HG02678 (cell line): Measurements from ENCODE around the gene MCCD1.
"Not testable (repeated sequence)": the region's sequence is repeated elsewhere in the genome, so short reads cannot be mapped to it uniquely, and the experiment has no call there.

Experiments
- ATAC-seq: cut with Tn5 transposase; IDR thresholded peaks from one replicate; pipeline ENCODE4 v1.9.1; 2021; ENCODE audit warnings: mild to moderate bottlenecking, moderate library complexity; ENCODE audit not compliant: unreplicated experiment

The MCCD1 gene, protein sequence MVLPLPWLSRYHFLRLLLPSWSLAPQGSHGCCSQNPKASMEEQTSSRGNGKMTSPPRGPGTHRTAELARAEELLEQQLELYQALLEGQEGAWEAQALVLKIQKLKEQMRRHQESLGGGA

DNA sequence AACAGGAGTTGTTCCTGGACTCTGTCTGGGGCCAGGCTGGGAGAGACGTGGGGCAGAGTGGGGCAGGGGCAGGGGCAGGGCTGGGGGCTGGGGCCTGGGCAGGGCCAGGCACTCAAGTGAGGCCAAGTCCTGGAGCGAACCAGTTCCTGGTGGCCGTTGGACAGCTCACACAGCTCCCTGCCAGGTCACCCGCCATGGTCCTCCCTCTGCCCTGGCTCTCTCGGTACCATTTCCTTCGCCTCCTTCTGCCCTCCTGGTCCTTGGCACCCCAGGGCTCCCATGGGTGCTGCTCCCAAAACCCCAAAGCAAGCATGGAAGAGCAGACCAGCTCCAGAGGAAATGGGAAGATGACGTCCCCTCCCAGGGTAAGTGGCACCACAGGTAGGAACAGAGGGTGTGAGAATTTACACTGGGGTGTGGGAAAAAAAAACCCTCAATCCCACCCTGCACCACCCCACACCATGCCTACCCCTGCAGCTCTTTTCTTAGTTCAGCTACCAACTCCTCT, at the start of gene MCCD1:
TSS of gene MCCD1 (plus strand) at position 142 of the 508 bp plus-strand sequence. CDS start at position 195, 53 bp downstream.
- ATAC-seq: no peak

DNA sequence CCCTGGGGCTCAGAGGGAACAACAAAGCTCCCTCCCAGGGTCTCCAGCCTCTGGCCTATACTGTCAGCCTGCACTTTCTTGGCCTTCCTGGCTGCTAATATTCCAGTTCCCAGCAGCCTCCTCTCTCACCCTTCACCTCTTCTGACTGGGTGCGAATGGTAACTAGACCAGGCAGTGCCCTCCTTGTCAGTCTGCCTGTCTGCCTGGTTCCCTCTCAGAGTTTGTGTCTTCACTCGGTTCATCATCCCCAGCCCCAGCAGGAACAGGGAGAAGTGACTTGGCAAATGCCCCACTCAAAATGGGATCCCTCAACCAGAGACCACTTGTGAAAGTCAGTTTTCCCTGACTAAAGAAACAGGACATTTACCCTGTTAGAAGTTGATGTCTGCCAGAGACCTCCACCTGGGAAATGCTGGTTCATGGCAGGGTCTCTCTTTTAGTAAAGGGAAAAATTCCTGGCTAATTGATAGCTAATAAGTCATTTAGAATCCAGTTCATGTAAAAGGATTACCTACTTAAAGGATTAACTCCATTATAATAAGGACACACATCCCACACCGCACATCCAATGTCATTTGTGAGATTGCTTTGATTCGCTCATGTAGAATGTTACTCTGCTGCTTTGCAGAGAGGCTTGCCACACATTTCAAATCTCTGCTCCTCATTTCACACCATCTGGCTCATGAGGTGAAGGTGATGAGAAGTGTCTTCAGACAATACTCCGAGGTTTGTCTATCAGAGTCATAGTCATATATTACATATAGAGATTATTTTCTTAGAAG, 49.4 kb upstream of the MCCD1 start:
- ATAC-seq: no peak

DNA sequence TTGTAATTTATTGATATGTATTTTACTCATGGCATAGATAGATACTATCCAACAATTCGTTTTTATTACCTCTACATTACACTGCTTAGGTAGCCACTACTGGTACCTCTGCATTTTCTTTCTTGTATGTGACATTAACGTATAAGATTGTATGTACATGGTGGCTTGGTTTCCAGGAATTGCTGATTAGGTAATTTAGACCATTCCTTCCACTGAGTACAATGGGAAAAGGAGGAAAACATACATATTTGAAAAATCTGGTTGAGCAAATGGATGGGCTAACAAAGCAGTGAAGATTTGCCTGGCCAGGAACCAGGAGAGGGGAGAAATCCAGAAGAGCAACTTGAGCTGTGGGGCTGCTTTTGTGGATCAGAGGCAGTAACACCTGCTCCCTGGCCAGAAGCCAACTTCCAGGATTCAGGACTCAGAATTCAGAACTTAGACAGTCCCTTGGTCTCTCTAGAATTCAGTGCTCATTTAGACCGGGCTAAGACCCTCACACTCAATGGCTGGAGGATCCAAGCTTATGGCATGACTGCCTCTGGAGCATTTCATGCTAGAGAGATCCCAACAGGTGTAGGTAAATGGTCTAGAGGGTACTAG, 48.7 kb upstream of the MCCD1 start:
- no peak for ATAC-seq

DNA sequence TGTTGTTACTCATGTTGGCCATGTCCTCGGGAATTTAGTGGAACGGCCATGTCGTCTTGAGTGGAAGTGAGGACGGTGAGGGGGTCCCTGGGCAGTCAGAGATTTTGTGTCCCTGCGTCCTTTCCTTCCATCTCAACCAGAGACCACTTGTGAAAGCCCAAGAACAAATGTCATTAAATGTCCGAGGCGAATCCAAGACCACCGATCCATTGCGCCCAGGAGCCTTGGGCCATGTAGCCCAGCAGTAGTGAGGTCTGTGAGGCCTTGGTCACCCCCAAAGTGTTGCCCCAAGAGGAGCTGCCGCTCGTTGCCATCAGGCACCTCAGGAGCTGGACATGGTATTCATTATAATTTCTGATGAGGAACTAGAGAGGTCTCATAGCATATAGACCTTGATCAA, 48.2 kb upstream of the MCCD1 start:
- ATAC-seq: no peak

DNA sequence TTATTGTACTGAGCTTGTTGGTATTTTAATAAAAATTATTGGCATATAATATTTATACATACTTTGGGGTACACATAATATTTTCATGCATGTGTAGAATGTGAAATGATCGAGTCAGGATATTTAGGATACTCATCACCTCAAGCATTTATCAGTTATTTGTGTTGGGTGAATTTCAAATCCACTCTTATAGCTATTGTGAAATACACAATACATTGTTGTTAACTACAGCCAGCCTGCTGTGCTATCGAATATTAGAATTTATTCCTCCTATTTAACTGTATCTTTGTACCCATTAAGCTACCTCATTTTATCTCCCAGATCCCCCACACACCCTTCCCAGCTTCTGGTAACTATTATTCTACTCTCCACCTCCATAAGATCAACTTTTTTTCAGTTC, 45.4 kb upstream of the MCCD1 start:
- no peak for ATAC-seq

DNA sequence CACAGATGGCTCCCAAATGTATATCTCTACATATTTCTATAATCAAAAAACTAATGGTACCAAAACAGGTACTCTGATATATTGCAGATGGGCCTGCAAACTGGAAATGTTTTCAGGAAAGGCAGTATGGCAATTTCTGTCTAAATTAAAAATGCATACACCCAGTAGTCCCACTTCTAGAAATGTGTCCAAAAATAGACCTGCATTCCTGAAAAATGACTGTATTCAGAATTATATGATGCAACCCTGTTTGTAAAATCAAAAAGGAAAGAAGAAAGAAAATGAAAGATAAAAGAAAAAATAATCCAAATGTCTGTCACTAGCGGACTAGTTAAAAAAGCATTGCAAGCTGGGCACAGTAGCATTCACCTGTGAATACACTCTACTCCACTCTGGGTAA, 43.7 kb upstream of the MCCD1 start:
- no peak for ATAC-seq

DNA sequence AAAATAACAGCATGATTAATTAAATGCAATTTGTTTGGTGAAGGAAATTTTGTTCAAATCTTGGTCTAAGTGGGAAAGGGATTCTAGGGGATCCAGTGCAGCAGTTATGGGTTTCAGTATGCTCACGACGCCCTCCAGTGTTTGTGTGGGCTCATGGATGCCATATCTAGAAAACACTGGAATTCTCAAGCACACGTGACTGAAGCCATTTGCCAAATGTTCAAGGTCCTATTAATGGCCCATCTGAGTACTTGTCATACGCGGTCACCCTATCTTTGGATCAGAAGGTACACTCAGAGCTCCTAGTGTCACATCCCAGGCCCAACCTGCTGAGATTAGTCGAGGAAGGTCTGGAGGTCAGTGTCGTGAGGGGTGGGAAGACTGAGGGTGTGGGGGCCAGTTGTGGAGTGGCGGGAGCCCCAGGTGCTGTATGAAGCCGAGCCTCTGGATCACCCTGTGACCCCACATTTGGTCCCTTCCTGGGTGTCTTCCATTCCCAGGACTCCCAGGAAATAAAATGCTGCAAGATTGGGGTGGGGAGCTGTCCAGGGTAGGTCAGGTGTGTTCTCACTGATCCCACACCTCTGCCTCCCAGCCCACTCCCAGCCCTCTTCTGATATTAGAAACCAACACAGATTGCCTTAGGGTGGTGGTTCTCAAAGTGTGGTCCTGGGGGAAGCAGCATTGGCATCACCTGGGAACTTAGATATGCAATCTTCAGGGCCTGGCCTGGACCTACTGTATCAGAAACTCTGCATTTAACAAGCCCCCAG, 42.5 kb upstream of the MCCD1 start:
- ATAC-seq: not testable (repeated sequence)

DNA sequence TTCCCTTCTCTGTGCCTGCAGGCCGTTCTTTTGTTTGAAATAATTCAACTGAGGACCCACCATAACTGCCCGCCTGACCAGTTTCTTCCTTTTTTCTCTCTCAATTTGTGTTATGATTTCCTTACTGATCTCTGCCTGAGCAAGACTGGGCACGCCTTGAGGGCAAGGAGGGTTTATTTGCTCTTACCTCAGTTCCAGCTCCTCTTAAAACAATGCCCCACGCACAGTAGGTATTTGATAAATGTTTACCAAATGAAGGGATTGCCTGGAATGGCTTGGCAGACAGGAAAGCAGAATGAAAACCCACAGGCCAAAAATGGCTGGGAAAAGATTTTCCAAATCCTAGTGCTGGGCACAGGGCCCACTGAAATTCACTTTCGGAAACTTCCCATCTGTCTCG, 41.1 kb upstream of the MCCD1 start:
- not testable (repeated sequence) for ATAC-seq

DNA sequence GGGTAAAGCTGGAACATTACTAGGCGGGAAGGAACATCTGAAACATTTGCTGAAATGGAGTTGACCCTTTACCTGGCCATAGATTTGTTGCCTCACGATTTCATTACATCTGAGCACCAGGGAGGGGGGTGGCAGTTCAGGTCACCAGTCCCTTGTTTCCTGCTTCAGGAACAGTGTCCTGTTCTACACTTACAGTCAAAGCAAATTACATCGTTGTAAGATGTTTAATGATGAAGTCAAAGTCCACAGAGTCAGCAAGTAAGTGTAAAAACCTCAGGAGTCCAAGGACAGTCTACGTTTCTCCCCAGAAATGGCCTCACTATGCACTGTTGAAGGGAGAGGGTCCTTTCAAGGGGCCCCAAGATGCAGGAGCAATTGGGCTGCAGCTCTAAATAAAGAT, 39.7 kb upstream of the MCCD1 start:
- ATAC-seq: no peak

DNA sequence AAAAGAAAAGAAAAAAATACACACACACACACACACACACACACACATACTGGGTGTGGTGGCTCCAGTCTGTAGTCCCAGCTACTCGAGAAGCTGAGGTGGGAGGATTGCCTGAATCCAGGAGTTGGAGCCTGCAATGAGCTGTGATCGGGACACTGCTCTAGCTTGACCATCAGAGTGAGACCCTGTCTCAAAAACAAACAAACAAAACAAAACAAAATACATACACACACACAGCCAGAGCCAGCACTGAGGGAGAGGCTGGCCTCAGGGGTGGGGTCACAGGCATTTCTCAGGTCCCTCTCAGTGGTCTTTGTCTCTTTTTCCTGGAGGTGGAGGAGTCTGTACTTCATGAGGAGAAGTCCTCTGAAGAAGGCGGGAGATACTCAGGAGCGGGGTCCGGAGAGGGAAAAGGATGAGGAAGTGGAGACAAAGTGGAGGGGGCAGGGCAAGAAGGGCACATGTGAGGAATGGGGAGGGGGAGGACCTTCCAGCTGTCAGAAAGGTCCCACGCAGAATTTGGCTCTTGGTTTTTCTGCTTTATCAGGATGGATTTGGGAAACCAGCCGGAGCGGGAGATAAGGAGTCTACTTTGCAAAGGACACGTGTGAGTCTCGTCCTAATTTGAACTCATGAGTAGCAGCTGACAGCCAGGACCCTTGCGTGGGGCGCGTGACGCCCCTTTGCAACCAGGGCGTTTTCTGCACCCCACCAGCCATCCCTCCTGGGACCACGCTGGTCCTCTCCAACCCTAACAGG, 38.5 kb upstream of the MCCD1 start:
- no peak for ATAC-seq

DNA sequence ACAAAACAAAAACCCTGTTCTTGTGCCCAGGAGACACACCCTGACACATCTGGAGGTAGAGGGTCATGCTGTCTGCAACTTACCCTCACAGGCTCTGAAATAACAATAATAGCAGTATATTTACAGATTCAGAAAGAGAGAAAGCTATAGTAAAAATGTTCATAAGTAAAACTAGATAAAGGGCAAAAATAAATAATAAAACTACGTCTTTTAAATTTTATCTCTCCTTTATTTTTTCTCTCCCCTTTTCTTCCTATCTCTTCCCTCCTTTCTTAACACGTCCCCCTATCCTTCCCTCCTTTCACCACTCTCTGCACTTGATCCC, 35.2 kb upstream of the MCCD1 start:
- not testable (repeated sequence) for ATAC-seq

DNA sequence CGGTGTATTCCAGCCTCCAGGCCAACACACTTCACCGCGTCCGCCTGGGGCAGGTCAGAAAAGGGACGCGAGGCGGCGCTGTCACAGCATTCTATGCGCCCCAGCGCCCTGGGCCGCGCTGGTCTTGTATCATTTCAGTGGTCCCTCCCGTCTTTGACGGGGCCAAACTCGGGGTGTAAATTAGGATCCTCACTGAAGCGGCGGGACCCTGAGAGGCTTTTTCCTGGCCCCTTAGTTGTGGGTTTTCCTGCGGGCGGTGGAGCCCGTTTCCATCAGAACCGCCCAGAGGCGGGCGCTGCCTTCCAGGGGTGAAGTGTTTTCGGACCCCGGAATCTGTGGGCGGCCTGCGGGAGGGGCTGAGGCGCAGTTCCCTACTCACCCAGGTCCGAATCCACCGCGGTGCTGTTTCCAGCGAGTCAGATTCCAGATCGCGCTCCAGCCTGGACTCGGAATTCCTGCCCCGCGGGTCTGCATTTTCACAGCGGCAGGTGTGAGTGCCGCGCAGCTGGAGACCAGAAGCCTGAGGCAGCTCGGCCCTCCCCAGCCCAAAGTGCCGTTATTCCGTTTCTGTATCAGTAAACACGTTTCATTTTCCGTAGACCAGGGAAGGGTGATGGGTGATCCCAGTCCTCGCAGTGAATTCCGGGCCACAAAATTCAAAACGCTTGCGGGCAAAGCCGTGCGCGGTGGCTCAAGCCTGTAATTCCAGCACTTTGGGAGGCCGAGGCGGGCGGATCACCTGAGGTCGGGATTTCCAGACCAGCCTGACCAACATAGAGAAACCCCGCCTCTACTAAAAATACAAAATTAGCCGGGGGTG, 34.7 kb upstream of the MCCD1 start:
- peak; percentile 45 for ATAC-seq

DNA sequence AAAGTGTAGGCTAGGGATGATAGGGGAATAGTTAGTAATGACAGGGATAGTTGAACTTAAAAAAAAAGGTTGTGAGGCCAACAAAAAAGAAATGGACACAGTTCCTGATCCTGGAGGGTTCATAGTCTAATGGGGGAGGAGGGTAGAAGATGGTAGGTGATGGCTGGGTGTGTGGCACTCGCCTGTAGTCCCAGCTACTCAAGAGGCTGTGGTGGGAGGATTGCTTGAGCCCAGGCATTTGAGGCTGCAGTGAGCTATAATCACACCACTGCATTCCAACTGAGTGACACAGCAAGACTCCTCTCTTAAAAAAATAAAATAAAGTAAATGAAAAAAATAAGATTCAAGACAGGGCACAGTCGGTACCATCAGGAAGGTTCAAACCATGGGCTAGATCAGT, 33.2 kb upstream of the MCCD1 start:
- no peak for ATAC-seq

DNA sequence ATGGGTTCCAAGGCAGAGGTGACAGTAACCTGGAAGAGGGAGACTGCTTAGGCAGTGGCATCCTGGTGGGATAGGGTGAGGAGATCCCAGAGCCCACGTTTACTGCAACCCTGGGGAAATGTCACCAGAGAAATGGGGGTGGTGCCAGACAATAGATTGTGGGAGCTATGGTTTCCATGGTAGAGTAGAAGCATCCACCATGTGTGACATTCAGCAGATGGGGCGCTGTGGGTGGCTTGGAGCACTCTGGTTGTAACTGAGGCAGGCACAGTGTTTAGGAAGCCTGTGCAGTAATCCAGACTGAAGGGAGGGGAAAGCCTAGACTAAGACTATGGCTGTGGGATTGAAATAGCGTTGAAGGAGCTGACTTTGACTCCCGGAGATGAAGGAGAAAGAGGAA, 31.9 kb upstream of the MCCD1 start:
- ATAC-seq: not testable (repeated sequence)

DNA sequence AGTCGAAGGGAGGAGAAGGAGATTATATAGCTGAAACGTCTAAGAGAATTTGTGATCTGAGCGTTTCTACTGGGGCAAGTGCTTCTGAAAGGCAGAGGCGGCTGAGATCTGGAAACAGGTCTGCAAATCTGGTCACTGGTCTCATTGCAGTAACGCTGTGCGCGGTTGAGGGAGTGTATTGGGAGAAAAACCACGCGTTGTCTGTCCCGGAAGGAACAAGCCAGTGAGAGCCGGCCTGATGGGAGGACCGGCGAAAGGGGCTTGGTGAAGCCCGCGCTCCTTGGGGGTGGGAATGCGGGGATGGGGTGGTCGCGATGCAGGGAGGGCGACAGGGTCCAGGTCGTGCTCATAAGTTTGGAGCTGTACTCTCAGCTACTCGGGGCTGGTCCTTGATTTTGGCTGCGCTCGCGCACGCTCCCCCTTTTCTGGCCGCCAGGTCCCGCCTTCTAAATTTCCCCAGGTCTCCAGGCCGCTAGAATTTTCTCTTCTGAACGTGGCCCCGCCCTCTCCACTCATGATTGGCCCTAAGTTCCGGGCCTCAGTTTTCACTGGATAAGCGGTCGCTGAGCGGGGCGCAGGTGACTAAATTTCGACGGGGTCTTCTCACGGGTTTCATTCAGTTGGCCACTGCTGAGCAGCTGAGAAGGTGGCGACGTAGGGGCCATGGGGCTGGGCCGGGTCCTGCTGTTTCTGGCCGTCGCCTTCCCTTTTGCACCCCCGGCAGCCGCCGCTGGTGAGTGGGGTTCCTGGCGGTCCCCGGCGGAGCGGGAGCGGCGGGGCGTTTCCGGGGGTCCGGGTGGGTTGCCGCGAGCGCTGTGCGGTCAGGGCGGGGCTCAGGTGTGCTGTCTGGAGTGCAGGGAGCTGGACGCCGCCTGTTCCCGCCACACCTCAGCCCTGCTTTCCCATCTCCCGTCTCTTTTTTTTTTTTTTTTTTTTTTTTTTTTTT, 31.0 kb upstream of the MCCD1 start, which contains the start of gene MICB:
TSS of gene MICB (plus strand) at position 615 of the 946 bp plus-strand sequence. CDS start at position 664, 49 bp downstream.
- peak; percentile 45 for ATAC-seq

DNA sequence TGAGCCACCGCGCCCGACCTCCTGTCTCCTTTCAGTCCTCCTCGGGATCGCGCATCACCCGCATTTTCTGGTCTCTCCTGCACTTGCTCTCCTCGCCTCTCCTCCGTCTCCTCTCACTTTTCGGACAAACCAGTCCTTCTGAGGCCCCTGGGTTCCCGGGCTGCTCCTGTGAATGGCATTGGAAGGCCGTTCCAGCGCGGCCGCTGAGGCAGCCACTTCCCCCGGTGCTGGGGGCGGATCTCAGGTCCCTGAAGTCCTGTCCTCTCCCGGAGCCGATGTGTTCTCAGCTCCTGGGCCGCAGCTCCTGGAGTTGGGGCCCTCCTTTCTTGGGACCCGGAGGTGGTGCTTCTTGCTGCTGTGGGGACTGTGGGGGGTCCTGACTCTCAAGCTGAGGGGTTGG, 30.0 kb upstream of the MCCD1 start:
- ATAC-seq: no peak

DNA sequence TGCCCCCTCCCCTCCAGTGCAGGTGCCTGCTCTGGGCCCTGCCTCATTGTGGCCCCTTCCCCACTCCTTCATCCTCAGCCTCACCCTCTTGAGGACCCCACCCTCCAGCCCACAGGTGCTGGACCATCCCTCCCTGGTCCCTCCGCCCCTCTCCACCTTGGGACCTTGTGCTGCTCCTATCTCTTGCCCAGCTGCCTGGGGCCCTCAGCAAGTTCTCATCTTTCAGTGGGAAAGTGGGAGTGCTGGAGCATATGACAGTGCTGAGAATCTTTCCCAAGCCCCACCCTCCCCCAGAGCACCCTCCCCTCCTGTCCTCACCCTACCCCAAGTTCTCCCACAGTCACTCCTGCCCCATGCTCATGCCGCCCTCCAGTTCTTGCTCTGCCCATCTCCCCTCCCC, 29.1 kb upstream of the MCCD1 start:
- not testable (repeated sequence) for ATAC-seq

DNA sequence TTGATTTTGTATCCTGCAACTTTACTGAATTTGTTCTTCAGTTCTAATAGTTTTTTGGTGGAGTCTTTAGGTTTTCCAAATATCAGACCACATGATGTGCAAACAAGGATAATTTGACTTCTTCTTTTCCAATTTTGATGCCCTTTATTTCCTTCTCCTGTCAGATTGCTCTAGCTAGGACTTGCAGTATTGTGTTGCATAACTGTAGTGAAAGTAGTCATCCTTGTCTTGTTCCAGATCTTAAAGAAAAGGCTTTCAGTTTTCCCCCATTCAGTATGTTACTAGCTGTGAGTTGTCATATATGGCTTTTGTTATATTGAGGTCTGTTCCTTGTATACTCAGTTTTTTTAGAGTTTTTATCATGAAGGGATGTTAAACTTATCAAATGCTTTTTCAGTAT, 26.2 kb upstream of the MCCD1 start:
- no peak for ATAC-seq

DNA sequence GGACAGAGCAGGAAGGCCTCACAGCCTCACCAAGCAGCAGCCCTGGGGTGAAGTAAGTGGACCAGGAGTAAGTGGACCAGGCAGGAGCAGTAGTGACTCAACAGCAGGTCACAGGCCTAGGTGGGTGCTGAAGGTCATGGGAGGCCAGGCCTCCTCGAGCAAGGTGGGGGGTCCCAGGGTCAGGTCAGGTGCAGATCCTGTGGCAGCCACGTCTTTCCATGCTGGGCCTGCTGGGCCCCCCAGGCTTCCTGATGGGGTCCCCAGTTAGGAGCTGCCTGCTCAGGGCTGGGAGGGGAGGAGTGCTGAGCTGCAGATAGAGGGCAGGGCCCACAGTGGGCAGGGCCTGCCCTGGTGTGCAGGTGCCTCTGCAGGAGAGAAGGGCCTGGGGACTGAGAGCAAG, 19.7 kb upstream of the MCCD1 start:
- ATAC-seq: not testable (repeated sequence)
